GM21529 (cell line): ENCODE measurements around the gene ANKRD36.
"Not testable (repeated sequence)": the region's sequence is repeated elsewhere in the genome, so short reads cannot be mapped to it uniquely, and the experiment has no call there.

Experiments
- ATAC-seq: cut with Tn5 transposase; IDR thresholded peaks from one replicate; pipeline ENCODE4 v1.9.1; 2021; ENCODE audit not compliant: unreplicated experiment

ANKRD36 gene

GRCh38 chr2:97276232-97276798 is 163.4 kb downstream of the ANKRD36 start:
- ATAC-seq = not testable (repeated sequence)

- not testable (repeated sequence) for ATAC-seq
Measured at GRCh38 chr2:97285187-97285586, 172.2 kb downstream of the ANKRD36 start.

GRCh38 chr2:97293687-97294086 is 180.7 kb downstream of the ANKRD36 start:
- ATAC-seq = not testable (repeated sequence)
